ENCODE results near the gene POFUT2.

Gene POFUT2

GRCh38 chr21:45323487-45324311 lies 36.0 kb upstream of the POFUT2 start:
- no peak for TF ChIP-seq CEBPB (IDR thresholded peaks at IDR 0.05)
- TF ChIP-seq EGR1 (IDR thresholded peaks at IDR 0.05) = no peak
- no peak for TF ChIP-seq TAF1 (IDR thresholded peaks at IDR 0.05; ENCODE audit: low read depth)
- TF ChIP-seq NFIC (IDR thresholded peaks at IDR 0.05) = no peak; the same call in 1 of the 2 replicates
- peak; percentile 94 for TF ChIP-seq ZBTB7A (IDR thresholded peaks at IDR 0.05; ENCODE audit: low read depth)
- no peak for TF ChIP-seq YY1 (IDR thresholded peaks at IDR 0.05; ENCODE audit: low read depth)
- no peak for TF ChIP-seq USF1 (IDR thresholded peaks at IDR 0.05)
- TF ChIP-seq TCF12 (IDR thresholded peaks at IDR 0.05; ENCODE audit: low read depth) = no peak
- TF ChIP-seq TEAD4 (IDR thresholded peaks at IDR 0.05) = peak; percentile 76
- TF ChIP-seq RAD21 (IDR thresholded peaks at IDR 0.05; ENCODE audit: low read depth) = no peak

DNA sequence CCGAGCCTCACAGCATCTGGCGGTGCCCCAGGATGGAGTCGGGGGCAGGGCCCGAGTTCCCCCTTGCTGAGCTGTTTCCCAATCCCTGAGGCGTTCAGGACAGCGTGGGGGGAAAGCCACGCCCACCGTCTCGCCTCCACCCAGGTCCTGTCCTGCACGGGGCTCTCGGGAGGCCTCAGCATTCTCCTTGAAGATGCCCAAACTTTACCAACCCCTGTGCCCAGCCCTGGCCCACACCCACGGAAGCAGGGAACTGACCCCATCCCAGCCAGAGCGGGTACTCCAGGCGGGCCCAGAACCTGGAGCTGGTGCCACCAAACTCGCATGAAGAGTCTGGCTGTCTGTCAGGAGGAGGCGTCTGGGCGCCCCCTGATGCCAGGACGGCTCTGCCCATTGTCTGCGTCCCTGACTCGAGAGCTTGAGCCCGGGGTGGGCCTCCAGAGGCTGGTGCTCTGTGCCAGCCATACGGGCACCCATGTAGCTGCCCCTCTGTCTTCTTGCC lies 35.3 kb upstream of the POFUT2 start:
- no peak for TF ChIP-seq RAD21 (IDR thresholded peaks at IDR 0.05; ENCODE audit: low read depth)
- peak; percentile 51; the same call in 1 of the 2 replicates for TF ChIP-seq CEBPB (IDR thresholded peaks at IDR 0.05)
- TF ChIP-seq EP300 (IDR thresholded peaks at IDR 0.05; ENCODE audit: borderline replicate concordance) = 0 out of 2 replicates have a peak, but pooled peaks have one; percentile 21

DNA sequence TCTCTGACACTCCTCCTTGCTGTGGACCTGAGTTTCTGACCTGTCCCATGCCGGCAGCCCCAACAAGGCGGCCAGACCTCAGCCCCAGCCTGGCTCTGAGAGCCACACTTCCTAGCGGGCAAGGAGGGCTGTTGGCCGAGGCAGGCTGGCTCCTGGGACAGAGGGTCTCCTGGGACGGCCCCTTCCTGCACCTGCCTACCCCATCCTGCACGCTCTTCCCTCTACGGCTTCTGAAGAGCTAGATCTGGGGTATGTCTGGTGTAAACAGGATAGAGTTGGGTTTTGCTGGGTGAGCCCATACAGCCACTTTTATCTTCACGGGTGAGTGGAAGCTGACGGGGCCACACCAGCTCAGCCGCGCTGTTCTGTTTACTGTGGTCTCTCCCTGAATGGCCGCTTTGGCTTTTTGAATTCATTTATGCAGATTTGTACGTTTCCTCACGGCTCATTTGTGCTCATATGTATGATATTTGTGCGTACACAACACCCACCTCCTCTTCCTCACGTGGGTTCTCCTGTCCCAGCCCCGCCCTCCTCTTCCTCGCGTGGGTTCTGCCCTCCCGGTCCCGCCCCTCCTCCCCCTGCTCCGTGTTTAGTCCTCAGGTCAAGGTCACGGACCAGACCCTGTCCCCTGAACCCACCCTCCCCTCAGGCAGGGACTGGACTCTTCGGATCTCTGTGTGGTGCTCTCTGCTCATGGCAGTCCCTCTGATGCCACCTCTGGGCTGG lies 34.7 kb upstream of the POFUT2 start:
- TF ChIP-seq CEBPB (IDR thresholded peaks at IDR 0.05) (no peak), ZBTB7A (IDR thresholded peaks at IDR 0.05; ENCODE audit: low read depth) (no peak), RAD21 (IDR thresholded peaks at IDR 0.05; ENCODE audit: low read depth) (no peak), EGR1 (IDR thresholded peaks at IDR 0.05) (no peak), YY1 (IDR thresholded peaks at IDR 0.05; ENCODE audit: low read depth) (no peak), TEAD4 (IDR thresholded peaks at IDR 0.05) (no peak), FOXM1 (IDR thresholded peaks at IDR 0.05; ENCODE audit: borderline replicate concordance, low read depth) (no peak), NFIC (IDR thresholded peaks at IDR 0.05) (no peak), USF1 (IDR thresholded peaks at IDR 0.05) (no peak), TAF1 (IDR thresholded peaks at IDR 0.05; ENCODE audit: low read depth) (no peak), REST (IDR thresholded peaks at IDR 0.05; ENCODE audit: low read depth) (no peak), TCF12 (IDR thresholded peaks at IDR 0.05; ENCODE audit: low read depth) (no peak), CREB1 (IDR thresholded peaks at IDR 0.05; ENCODE audit: low read depth) (no peak), EP300 (IDR thresholded peaks at IDR 0.05; ENCODE audit: borderline replicate concordance) (no peak)

DNA sequence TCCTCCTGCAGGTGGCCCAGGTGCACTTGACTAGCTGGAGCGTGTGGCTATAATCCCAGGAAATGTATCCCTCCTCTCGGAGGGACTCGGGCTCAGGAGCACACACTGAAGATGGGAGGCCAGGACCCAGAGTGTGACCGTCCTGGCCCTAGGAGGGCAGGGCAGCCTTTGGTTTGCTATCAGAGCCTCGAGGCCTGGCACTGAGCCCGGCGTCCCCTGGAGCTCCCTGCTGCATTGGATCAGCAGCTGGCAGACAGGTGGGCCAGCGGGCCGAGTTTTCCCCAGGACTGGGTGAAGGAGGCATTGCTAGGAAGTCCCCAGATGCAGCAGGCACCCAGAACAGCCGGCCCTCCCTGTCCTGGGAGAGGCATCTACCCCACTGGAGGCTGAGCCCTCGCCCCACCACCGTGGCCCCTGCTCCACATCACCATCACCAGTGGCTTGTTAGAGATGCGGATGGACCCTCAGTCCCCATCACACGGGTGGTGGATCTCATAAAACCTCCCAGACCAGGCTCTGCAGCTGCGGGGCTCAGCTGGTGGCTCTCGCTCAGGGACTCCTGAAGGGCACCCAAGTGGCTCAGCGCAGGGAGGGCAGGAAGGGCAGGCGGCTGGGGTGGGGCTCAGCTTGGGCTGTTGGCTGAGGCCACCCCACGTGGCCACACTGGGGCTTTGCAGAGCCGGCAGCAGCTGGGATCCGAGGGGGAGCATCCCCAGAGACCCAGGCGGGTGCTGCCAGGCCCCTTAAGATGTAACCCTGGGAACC lies 32.7 kb upstream of the POFUT2 start:
- TF ChIP-seq MAX (IDR thresholded peaks at IDR 0.05) (no peak), EP300 (IDR thresholded peaks at IDR 0.05; ENCODE audit: borderline replicate concordance) (no peak), NFIC (IDR thresholded peaks at IDR 0.05) (peak; percentile 46; the same call in 1 of the 2 replicates)

DNA sequence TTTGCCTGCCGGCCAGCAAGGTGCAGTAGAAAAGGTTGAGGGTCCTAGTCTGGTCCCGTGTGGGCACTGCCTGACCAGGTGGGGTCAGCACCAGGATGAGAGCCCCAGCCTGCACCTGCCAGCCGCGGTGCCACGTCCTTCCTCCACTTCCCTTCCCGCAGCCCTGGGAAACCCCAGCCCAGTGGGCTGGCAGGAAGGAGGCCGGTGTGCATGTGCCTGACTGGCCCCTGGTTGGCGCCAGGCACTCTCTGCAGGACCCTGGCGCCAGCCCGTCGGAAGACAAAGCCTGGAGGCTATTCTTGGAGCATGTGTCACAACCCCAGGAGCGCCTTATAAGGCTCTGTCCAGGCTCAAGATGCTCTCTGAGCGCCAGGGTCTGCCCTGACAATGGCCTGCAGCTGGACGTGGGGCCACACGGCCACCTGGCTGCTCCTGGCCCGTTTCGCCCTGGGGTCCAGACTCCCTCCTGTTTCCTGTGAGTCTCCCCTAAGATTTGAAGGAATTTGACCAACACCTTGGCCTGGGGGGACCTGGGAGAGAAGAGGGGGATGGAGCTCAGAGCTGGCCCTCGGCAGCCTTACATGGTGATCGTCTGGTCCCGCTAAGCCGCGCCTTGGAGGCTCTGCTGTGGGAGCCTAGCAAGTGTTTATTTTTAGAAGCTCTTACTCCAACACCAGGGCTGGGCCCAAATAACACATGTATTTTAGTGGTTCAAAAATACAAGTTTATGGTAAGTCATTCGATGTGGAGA lies 31.9 kb upstream of the POFUT2 start:
- TF ChIP-seq MAX (IDR thresholded peaks at IDR 0.05) (no peak), TAF1 (IDR thresholded peaks at IDR 0.05; ENCODE audit: low read depth) (no peak), RAD21 (IDR thresholded peaks at IDR 0.05; ENCODE audit: low read depth) (no peak; the same call in 1 of the 2 replicates), CEBPB (IDR thresholded peaks at IDR 0.05) (no peak), EGR1 (IDR thresholded peaks at IDR 0.05) (no peak), FOXM1 (IDR thresholded peaks at IDR 0.05; ENCODE audit: borderline replicate concordance, low read depth) (no peak), YY1 (IDR thresholded peaks at IDR 0.05; ENCODE audit: low read depth) (no peak), TCF12 (IDR thresholded peaks at IDR 0.05; ENCODE audit: low read depth) (no peak)

Data from Ishikawa (cell line).